Ascending aorta (tissue), 2 donors: ENCODE measurements around the gene TEX47. TPM values are rescaled to one million over a fixed set of nuclear protein-coding genes. Genes with fewer than 3 reads are reported as not detected.

Experiments used
- DNase-seq, 2 donors: peaks; one replicate each; pipeline ENCODE4 v3.0.0-alpha.2; 2019; ENCODE audit warnings: low spot score in 2 of 2
- H3K27ac ChIP-seq, 2 donors: fragments of 200-600 bp; sonication (generic); one replicate each; pipeline ENCODE4 v1.5.1; 2016 to 2017; ENCODE audit warnings: mild to moderate bottlenecking in 1 of 2
- H3K27me3 ChIP-seq: fragments of 200-600 bp; sonication (generic); one replicate; pipeline ENCODE4 v1.5.1; 2017
- H3K36me3 ChIP-seq, 2 donors: fragments of 200-600 bp; sonication (generic); one replicate each; pipeline ENCODE4 v1.5.1; 2016
- H3K4me1 ChIP-seq, 2 donors: fragments of 200-600 bp; sonication (generic); one replicate each; pipeline ENCODE4 v1.5.1; 2016 to 2017; ENCODE audit warnings: mild to moderate bottlenecking in 1 of 2
- H3K4me3 ChIP-seq, 2 donors: fragments of 200-600 bp; sonication (generic); one replicate each; pipeline ENCODE4 v1.5.1; 2016 to 2017; ENCODE audit warnings: mild to moderate bottlenecking in 1 of 2
- H3K9me3 ChIP-seq, 2 donors: fragments of 200-600 bp; sonication (generic); one replicate each; pipeline ENCODE4 v1.5.1; 2016
- CTCF ChIP-seq, 3 experiments: fragments of 200-600 bp in 2 of 3; fragments of 450-650 bp in 1 of 3; sonication (generic) in 2 of 3; IDR thresholded peaks; one replicate each; pipeline ENCODE4 v1.5.1; 2016 to 2019; ENCODE audit warnings: antibody characterized with exemption in 3 of 3, mild to moderate bottlenecking in 1 of 3, moderate library complexity in 1 of 3
- intact Hi-C: fragments of 100-400 bp; cut with DNase I; formaldehyde crosslinking; loops from one replicate; pipeline ENCODE4 v1.15.1; 2023
- total RNA-seq: library from RNA; depleted of rRNA; stranded (reverse); fragments of >200 nt; gene quantifications from one replicate; pipeline ENCODE4 v1.1.0, GENCODE V29; 2016

Gene TEX47
- not detected for total RNA-seq

GRCh38 chr7:88795553-88795952 lies at the start of gene TEX47:
Gene TEX47, minus strand, starts transcription at chr7:88795737. Its CDS starts 795 bp downstream, at chr7:88794942.
- H3K27ac ChIP-seq, result no peak within 1 kb of the TSS
- H3K4me3 ChIP-seq, result no peak within 1 kb of the TSS
- no peaks in the 10 kb centered on the region for H3K9me3 ChIP-seq
- no peaks in the 10 kb centered on the region for H3K4me1 ChIP-seq
- no peak for DNase-seq
- H3K36me3 ChIP-seq, result no peaks in the 10 kb centered on the region
- no peak for TF ChIP-seq CTCF (IDR thresholded peaks at IDR 0.05)
- intact Hi-C loops, result no loop called here
- H3K27me3 ChIP-seq, result no peaks in the 10 kb centered on the region

GRCh38 chr7:88845091-88845490 lies 49.6 kb upstream of the TEX47 start:
- intact Hi-C loops, result no loop called here
- no peaks in the 10 kb centered on the region for H3K9me3 ChIP-seq

GRCh38 chr7:88842201-88842600 lies 46.7 kb upstream of the TEX47 start:
- Histone ChIP-seq H3K27ac (no peak overlapping the region), H3K27me3 (no peaks in the 10 kb centered on the region), H3K4me3 (no peak overlapping the region), H3K36me3 (no peaks in the 10 kb centered on the region), H3K9me3 (no peaks in the 10 kb centered on the region), H3K4me1 (no peaks in the 10 kb centered on the region)
- no peak for DNase-seq
- TF ChIP-seq CTCF (IDR thresholded peaks at IDR 0.05), result no peak
- intact Hi-C loops, result no loop called here

More at GRCh38 chr7:88845091-88845490, 49.6 kb upstream of the TEX47 start:
- Histone ChIP-seq H3K27me3 (no peaks in the 10 kb centered on the region), H3K4me3 (no peak overlapping the region), H3K27ac (no peak overlapping the region), H3K36me3 (no peaks in the 10 kb centered on the region), H3K4me1 (no peaks in the 10 kb centered on the region)
- TF ChIP-seq CTCF (IDR thresholded peaks at IDR 0.05), result no peak
- no peak for DNase-seq

GRCh38 chr7:88835147-88835728 lies 39.7 kb upstream of the TEX47 start:
- Histone ChIP-seq H3K4me1 (no peaks in the 10 kb centered on the region), H3K27ac (no peak overlapping the region), H3K9me3 (no peaks in the 10 kb centered on the region), H3K4me3 (no peak overlapping the region), H3K36me3 (no peaks in the 10 kb centered on the region), H3K27me3 (no peaks in the 10 kb centered on the region)
- no peak for TF ChIP-seq CTCF (IDR thresholded peaks at IDR 0.05)
- intact Hi-C loops, result no loop called here
- DNase-seq, result no peak

GRCh38 chr7:88826222-88826621 lies 30.7 kb upstream of the TEX47 start:
- Histone ChIP-seq H3K36me3 (no peaks in the 10 kb centered on the region), H3K4me3 (no peak overlapping the region), H3K27ac (no peak overlapping the region), H3K9me3 (no peaks in the 10 kb centered on the region), H3K27me3 (no peaks in the 10 kb centered on the region), H3K4me1 (no peaks in the 10 kb centered on the region)
- no peak for TF ChIP-seq CTCF (IDR thresholded peaks at IDR 0.05)
- DNase-seq, result no peak
- intact Hi-C loops, result no loop called here

- Histone ChIP-seq H3K4me3 (no peak overlapping the region), H3K36me3 (no peaks in the 10 kb centered on the region), H3K27me3 (no peaks in the 10 kb centered on the region), H3K27ac (no peak overlapping the region), H3K9me3 (no peaks in the 10 kb centered on the region), H3K4me1 (no peaks in the 10 kb centered on the region)
- intact Hi-C loops, result no loop called here
- TF ChIP-seq CTCF (IDR thresholded peaks at IDR 0.05), result no peak
- DNase-seq, result no peak
Measured at GRCh38 chr7:88818552-88818951, 23.0 kb upstream of the TEX47 start.
